Measurements from ENCODE around the gene GPC5. TPM values are rescaled to one million over a fixed set of nuclear protein-coding genes. Genes with fewer than 3 reads are reported as not detected.

Gene GPC5
- total and polyA plus RNA-seq, 2 of the 8 experiments (the other 6 are each of a cell fraction or from before 2014, with no cell fraction given): 0.20 to 0.39 TPM

DNA sequence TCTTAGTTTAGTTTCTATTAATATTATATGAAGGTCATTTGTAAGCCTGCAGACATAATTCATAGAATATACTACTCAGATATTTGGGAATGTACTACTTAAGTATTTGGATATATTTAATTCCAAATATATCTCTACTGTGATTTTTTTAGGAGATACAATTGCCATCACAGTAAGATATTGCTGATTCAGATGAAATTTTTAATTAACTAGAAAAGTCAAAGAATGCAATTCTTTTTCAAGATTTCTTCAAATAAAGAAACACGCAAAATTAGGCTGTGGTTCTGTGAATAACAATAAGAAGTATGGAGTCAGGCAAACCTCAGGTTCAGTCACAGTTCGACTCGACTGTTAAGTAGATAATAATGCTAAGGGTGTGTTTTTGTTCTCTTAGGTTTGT is 1277.8 kb downstream of the GPC5 start:
- POLR2A ChIA-PET (ENCODE audit: partially characterized antibody): no interaction called here
- CTCF ChIA-PET (ENCODE audit: partially characterized antibody): no interaction called here
- TF ChIP-seq, protein P1, sequence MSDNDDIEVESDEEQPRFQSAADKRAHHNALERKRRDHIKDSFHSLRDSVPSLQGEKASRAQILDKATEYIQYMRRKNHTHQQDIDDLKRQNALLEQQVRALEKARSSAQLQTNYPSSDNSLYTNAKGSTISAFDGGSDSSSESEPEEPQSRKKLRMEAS (IDR thresholded peaks at IDR 0.05): no peak
- TF ChIP-seq SIX5 (IDR thresholded peaks at IDR 0.05; ENCODE audit: low read depth, low read length) (no peak), RBBP5 (IDR thresholded peaks at IDR 0.05; ENCODE audit: borderline replicate concordance, low read depth, low read length) (no peak), TAF7 (optimal IDR thresholded peaks at IDR 0.05; ENCODE audit: borderline replicate concordance, low read depth, low read length) (no peak), TAF1 (IDR thresholded peaks at IDR 0.05; ENCODE audit: low read depth, low read length) (no peak), EP300 (IDR thresholded peaks at IDR 0.05; ENCODE audit: borderline replicate concordance in 1 of 2, low read depth in 2 of 2, low read length in 2 of 2) (no peak), CBX8 (IDR thresholded peaks at IDR 0.05; ENCODE audit: borderline replicate concordance, low read depth, low read length) (no peak), CBX5 (IDR thresholded peaks at IDR 0.05; ENCODE audit: low read depth, low read length) (no peak), BCL11A (IDR thresholded peaks at IDR 0.05; ENCODE audit: low read depth in 2 of 2, low read length in 2 of 2) (no peak), CHD1 (IDR thresholded peaks at IDR 0.05; ENCODE audit: low read depth, low read length) (no peak), EGR1 (IDR thresholded peaks at IDR 0.05; ENCODE audit: borderline replicate concordance, low read depth, low read length) (no peak)
- TF ChIP-seq, protein P2, sequence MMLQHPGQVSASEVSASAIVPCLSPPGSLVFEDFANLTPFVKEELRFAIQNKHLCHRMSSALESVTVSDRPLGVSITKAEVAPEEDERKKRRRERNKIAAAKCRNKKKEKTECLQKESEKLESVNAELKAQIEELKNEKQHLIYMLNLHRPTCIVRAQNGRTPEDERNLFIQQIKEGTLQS (IDR thresholded peaks at IDR 0.05; ENCODE audit: insufficient read depth, low read depth, low read length): no peak

More for the DNA sequence above, 1277.8 kb downstream of the GPC5 start:
- H2BK20ac ChIP-seq (ENCODE audit: low read length): no peak overlapping the region
- H3K4ac ChIP-seq (replicated peaks; ENCODE audit: insufficient read length, low read depth, low read length): no peak overlapping the region
- no peak overlapping the region for H3K4me2 ChIP-seq (ENCODE audit: insufficient read depth in 1 of 2, low read depth in 2 of 2, low read length in 2 of 2)
- no peak overlapping the region for H3K27ac ChIP-seq (ENCODE audit: low read depth, low read length)
- no peaks in the 10 kb centered on the region for H3K4me1 ChIP-seq (replicated peaks in 1 of 4; ENCODE audit: control insufficient read depth in 3 of 4, insufficient read depth in 4 of 4, low read length in 3 of 4)
- no peak for DNase-seq (ENCODE audit: low read depth in 1 of 2, low spot score in 2 of 2)
- no peak overlapping the region for H4K8ac ChIP-seq (ENCODE audit: extremely low read depth, insufficient read depth, low read length)
- H3K56ac ChIP-seq (replicated peaks; ENCODE audit: insufficient read length, low read depth, low read length): no peak overlapping the region
- no peak overlapping the region for H2AFZ ChIP-seq (ENCODE audit: low read length)
- no peak overlapping the region for H2BK120ac ChIP-seq (replicated peaks; ENCODE audit: low read depth, low read length)
- no peak overlapping the region for H4K5ac ChIP-seq (ENCODE audit: insufficient read length, low read depth, low read length)
- no peaks in the 10 kb centered on the region for H3K36me3 ChIP-seq (ENCODE audit: control insufficient read depth in 2 of 4, insufficient read depth in 4 of 4, low read length in 3 of 4)
- no peak overlapping the region for H3K23ac ChIP-seq (ENCODE audit: insufficient read length)
- H3K9ac ChIP-seq (replicated peaks in 1 of 4; ENCODE audit: extremely low read depth in 1 of 4, low read depth in 3 of 4, low read length in 3 of 4): no peak overlapping the region
- H3K14ac ChIP-seq (ENCODE audit: insufficient read length): no peak overlapping the region
- H2AK5ac ChIP-seq (ENCODE audit: low read depth, low read length): no peak overlapping the region
- H3K23me2 ChIP-seq (ENCODE audit: low read depth, low read length): no peaks in the 10 kb centered on the region
- 89% methylated on average over 3 of the region's 3 CpGs; no CpG with 5 or more reads in 1 of the 2 experiments for WGBS, 2 experiments (ENCODE audit: extremely low coverage in 1 of 2, insufficient coverage in 1 of 2, insufficient read length in 1 of 2, insufficient replicate concordance in 2 of 2, low coverage in 1 of 2, low lambda C conversion rate in 2 of 2, missing lambda C conversion rate in 1 of 2)
- H3K27me3 ChIP-seq (replicated peaks in 1 of 4; ENCODE audit: control insufficient read depth in 3 of 4, extremely low read depth in 1 of 4, insufficient read depth in 3 of 4, low read length in 3 of 4): no peaks in the 10 kb centered on the region
- no peak for FAIRE-seq
- H2BK15ac ChIP-seq (ENCODE audit: low read length): no peak overlapping the region
- H2BK12ac ChIP-seq (ENCODE audit: low read depth, low read length): no peak overlapping the region
- H3K18ac ChIP-seq (ENCODE audit: extremely low read depth, low read length): no peak overlapping the region
- no peak overlapping the region for H2BK5ac ChIP-seq (ENCODE audit: low read depth, low read length)
- no peaks in the 10 kb centered on the region for H3K79me2 ChIP-seq (ENCODE audit: control insufficient read depth in 1 of 2, insufficient read depth in 2 of 2, low read length in 2 of 2)
- no peaks in the 10 kb centered on the region for H3K9me3 ChIP-seq (ENCODE audit: insufficient read depth in 2 of 2, low read depth in 1 of 2, low read length in 1 of 2)
- H3K79me1 ChIP-seq (ENCODE audit: low read depth, low read length): no peaks in the 10 kb centered on the region
- no peaks in the 10 kb centered on the region for H4K20me1 ChIP-seq (replicated peaks in 1 of 2; ENCODE audit: control insufficient read depth in 1 of 2, insufficient read depth in 2 of 2, low read length in 2 of 2)
- H4K91ac ChIP-seq (replicated peaks; ENCODE audit: insufficient read length, low read length): no peak overlapping the region
- H3K4me3 ChIP-seq (ENCODE audit: extremely low read depth in 1 of 4, insufficient read depth in 2 of 4, low read depth in 3 of 4, low read length in 4 of 4): no peak overlapping the region

Measured in H1 (cell line).